Stimulated activated CD4-positive, alpha-beta T cell treated with anti-CD3 and anti-CD28 coated beads, Interleukin-12 subunit alpha, Interleukin-12 subunit beta, amount 100 ng/mL, for 24 hours (primary cell): ENCODE measurements around the gene GJA9.

Experiments
- DNase-seq, 2 experiments: peaks; one replicate each; pipeline ENCODE4 v3.0.0-alpha.2; 2020; ENCODE audit warnings: low read depth in 2 of 2

GJA9 gene

GRCh38 chr1:38831731-38832369 is 49.5 kb downstream of the GJA9 start:
- DNase-seq, result no peak

- DNase-seq, result no peak
Measured at GRCh38 chr1:38829368-38829767, 52.0 kb downstream of the GJA9 start.

- DNase-seq, result no peak
Measured at GRCh38 chr1:38827318-38827717, 54.1 kb downstream of the GJA9 start.

GRCh38 chr1:38826886-38827285 is 54.5 kb downstream of the GJA9 start:
- no peak for DNase-seq

GRCh38 chr1:38826262-38826661 is 55.1 kb downstream of the GJA9 start:
- DNase-seq, result no peak
